Ovary (tissue), 3 donors: Measurements from ENCODE around the gene BTBD18.

Experiments
- EP300 ChIP-seq: sonication (generic); formaldehyde crosslinking; IDR thresholded peaks from one replicate; pipeline ENCODE4 v1.6.1; 2017; ENCODE audit warnings: antibody characterized with exemption
- TF ChIP-seq, protein P1 (sequence below), 3 donors: fragments of 450-650 bp in 2 of 3; fragments of 200-600 bp in 1 of 3; IDR thresholded peaks; one replicate each; pipeline versions ENCODE4 v1.5.1 to v1.8.0; 2016 to 2022; ENCODE audit warnings: antibody characterized with exemption in 3 of 3, mild to moderate bottlenecking in 1 of 3
- donor health status: DM: no; HTN: no; CAD: no.

DNA sequence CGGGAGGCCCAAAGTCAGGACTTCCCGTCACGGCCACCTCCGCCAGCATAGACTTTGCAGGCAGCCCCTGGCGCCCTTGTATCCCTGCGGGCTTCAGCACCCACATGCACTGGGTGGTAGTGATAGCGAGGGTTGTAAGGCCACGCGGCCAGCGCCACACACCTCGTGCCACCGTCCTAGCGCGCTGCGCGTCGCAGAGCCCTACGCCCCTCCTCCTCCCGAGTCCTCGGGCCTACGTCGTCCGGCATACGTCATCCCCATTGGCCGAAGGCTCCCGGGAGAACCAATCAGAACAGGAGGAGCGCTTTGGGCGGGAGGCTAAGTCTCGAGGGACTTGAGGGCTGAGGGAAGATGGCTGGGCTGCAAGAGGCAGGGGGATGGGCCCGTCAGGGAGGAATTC, 1.3 kb upstream of the BTBD18 start:
- TF ChIP-seq, protein P1, sequence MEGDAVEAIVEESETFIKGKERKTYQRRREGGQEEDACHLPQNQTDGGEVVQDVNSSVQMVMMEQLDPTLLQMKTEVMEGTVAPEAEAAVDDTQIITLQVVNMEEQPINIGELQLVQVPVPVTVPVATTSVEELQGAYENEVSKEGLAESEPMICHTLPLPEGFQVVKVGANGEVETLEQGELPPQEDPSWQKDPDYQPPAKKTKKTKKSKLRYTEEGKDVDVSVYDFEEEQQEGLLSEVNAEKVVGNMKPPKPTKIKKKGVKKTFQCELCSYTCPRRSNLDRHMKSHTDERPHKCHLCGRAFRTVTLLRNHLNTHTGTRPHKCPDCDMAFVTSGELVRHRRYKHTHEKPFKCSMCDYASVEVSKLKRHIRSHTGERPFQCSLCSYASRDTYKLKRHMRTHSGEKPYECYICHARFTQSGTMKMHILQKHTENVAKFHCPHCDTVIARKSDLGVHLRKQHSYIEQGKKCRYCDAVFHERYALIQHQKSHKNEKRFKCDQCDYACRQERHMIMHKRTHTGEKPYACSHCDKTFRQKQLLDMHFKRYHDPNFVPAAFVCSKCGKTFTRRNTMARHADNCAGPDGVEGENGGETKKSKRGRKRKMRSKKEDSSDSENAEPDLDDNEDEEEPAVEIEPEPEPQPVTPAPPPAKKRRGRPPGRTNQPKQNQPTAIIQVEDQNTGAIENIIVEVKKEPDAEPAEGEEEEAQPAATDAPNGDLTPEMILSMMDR (IDR thresholded peaks at IDR 0.05) = no peak
- TF ChIP-seq EP300 = no peak
